Memory B cell (primary cell): ENCODE results near the gene RASSF5.

Experiments
- ATAC-seq: fragments of 150-1000 bp; cut with Tn5 transposase; 2 replicates; pipeline ENCODE4 v1.10.0; 2021; ENCODE audit warnings: low read depth, mild to moderate bottlenecking, moderate library complexity
- DNase-seq, 2 donors: peaks; one replicate each; pipeline ENCODE4 v3.0.0; 2022; ENCODE audit warnings: low spot score in 2 of 2
- H3K27ac Mint-ChIP-seq: one replicate; pipeline ENCODE4 v1.8.0; 2022; ENCODE audit warnings: mild to moderate bottlenecking, moderate library complexity, mixed read lengths
- H3K27me3 Mint-ChIP-seq: one replicate; pipeline ENCODE4 v1.8.0; 2022; ENCODE audit warnings: mixed read lengths
- H3K36me3 Mint-ChIP-seq: one replicate; pipeline ENCODE4 v1.8.0; 2022; ENCODE audit warnings: mild to moderate bottlenecking, mixed read lengths
- H3K4me1 Mint-ChIP-seq: one replicate; pipeline ENCODE4 v1.8.0; 2022; ENCODE audit warnings: mixed read lengths
- H3K4me3 Mint-ChIP-seq: one replicate; pipeline ENCODE4 v1.8.0; 2022; ENCODE audit warnings: mild to moderate bottlenecking, moderate library complexity, mixed read lengths
- H3K9me3 Mint-ChIP-seq: one replicate; pipeline ENCODE4 v1.8.0; 2022; ENCODE audit warnings: mixed read lengths

RASSF5 gene

GRCh38 chr1:206544562-206545257, 37.4 kb downstream of the RASSF5 start:
- Mint-ChIP-seq H3K9me3 (no peaks in the 10 kb centered on the region), H3K27me3 (no peaks in the 10 kb centered on the region), H3K36me3 (no peaks in the 10 kb centered on the region), H3K27ac (no peak overlapping the region), H3K4me1 (peaks cover 2% of the 10 kb centered on the region), H3K4me3 (no peak overlapping the region)
- DNase-seq (peak; percentile 85 to 90), ATAC-seq (peak; percentile 94)

GRCh38 chr1:206545351-206545750, 38.0 kb downstream of the RASSF5 start:
- Mint-ChIP-seq H3K4me3 (no peak overlapping the region), H3K27me3 (no peaks in the 10 kb centered on the region), H3K36me3 (no peaks in the 10 kb centered on the region), H3K27ac (no peak overlapping the region), H3K9me3 (no peaks in the 10 kb centered on the region), H3K4me1 (peaks cover 2% of the 10 kb centered on the region)
- DNase-seq (no peak), ATAC-seq (peak; percentile 14)

- no peak overlapping the region for H3K4me3 Mint-ChIP-seq
Observed at GRCh38 chr1:206547104-206547503, 39.8 kb downstream of the RASSF5 start.

GRCh38 chr1:206550446-206550845, 43.1 kb downstream of the RASSF5 start:
- no peak overlapping the region for H3K27ac Mint-ChIP-seq
- H3K4me1 Mint-ChIP-seq, result peaks cover 9% of the 10 kb centered on the region
- H3K9me3 Mint-ChIP-seq, result no peaks in the 10 kb centered on the region

More at GRCh38 chr1:206547104-206547503, 39.8 kb downstream of the RASSF5 start:
- no peak for DNase-seq
- no peaks in the 10 kb centered on the region for H3K27me3 Mint-ChIP-seq
- H3K27ac Mint-ChIP-seq, result no peak overlapping the region
- H3K9me3 Mint-ChIP-seq, result no peaks in the 10 kb centered on the region
- H3K4me1 Mint-ChIP-seq, result peaks cover 3% of the 10 kb centered on the region
- H3K36me3 Mint-ChIP-seq, result no peaks in the 10 kb centered on the region
- ATAC-seq, result no peak

GRCh38 chr1:206551296-206551985, 44.1 kb downstream of the RASSF5 start:
- H3K27ac Mint-ChIP-seq, result no peak overlapping the region
- peaks cover 16% of the 10 kb centered on the region for H3K4me1 Mint-ChIP-seq
- DNase-seq (no peak), ATAC-seq (no peak)
- H3K27me3 Mint-ChIP-seq, result no peaks in the 10 kb centered on the region
- no peaks in the 10 kb centered on the region for H3K36me3 Mint-ChIP-seq
- H3K4me3 Mint-ChIP-seq, result no peak overlapping the region
- H3K9me3 Mint-ChIP-seq, result no peaks in the 10 kb centered on the region

More at GRCh38 chr1:206550446-206550845, 43.1 kb downstream of the RASSF5 start:
- Mint-ChIP-seq H3K36me3 (no peaks in the 10 kb centered on the region), H3K27me3 (no peaks in the 10 kb centered on the region), H3K4me3 (no peak overlapping the region)
- no peak for ATAC-seq
- DNase-seq, result no peak

- no peaks in the 10 kb centered on the region for H3K27me3 Mint-ChIP-seq
- H3K9me3 Mint-ChIP-seq, result no peaks in the 10 kb centered on the region
- H3K4me3 Mint-ChIP-seq, result no peak overlapping the region
- no peak for DNase-seq
- peaks cover 18% of the 10 kb centered on the region for H3K4me1 Mint-ChIP-seq
- peak overlapping the region; percentile 6 for H3K27ac Mint-ChIP-seq
- peak; percentile 49 for ATAC-seq
- H3K36me3 Mint-ChIP-seq, result no peaks in the 10 kb centered on the region
Observed at GRCh38 chr1:206551986-206552326, 44.6 kb downstream of the RASSF5 start.

GRCh38 chr1:206554211-206554610, 46.9 kb downstream of the RASSF5 start:
- Mint-ChIP-seq H3K36me3 (no peaks in the 10 kb centered on the region), H3K4me3 (no peak overlapping the region), H3K9me3 (no peaks in the 10 kb centered on the region), H3K4me1 (peaks cover 23% of the 10 kb centered on the region), H3K27me3 (no peaks in the 10 kb centered on the region), H3K27ac (peak overlapping the region; percentile 97)
- no peak for ATAC-seq
- no peak for DNase-seq

- DNase-seq, result no peak
- H3K27ac Mint-ChIP-seq, result peak overlapping the region; percentile 97
- H3K4me1 Mint-ChIP-seq, result peaks cover 29% of the 10 kb centered on the region
Observed at GRCh38 chr1:206554701-206555472, 47.6 kb downstream of the RASSF5 start.

GRCh38 chr1:206555473-206555935, 48.2 kb downstream of the RASSF5 start:
- H3K4me3 Mint-ChIP-seq, result peak overlapping the region; percentile 22
- H3K27ac Mint-ChIP-seq, result peak overlapping the region; percentile 97
- DNase-seq (no peak), ATAC-seq (peak; percentile 30)
- H3K27me3 Mint-ChIP-seq, result no peaks in the 10 kb centered on the region
- H3K9me3 Mint-ChIP-seq, result no peaks in the 10 kb centered on the region
- peaks cover 32% of the 10 kb centered on the region for H3K4me1 Mint-ChIP-seq
- no peaks in the 10 kb centered on the region for H3K36me3 Mint-ChIP-seq

More at GRCh38 chr1:206554701-206555472, 47.6 kb downstream of the RASSF5 start:
- no peaks in the 10 kb centered on the region for H3K9me3 Mint-ChIP-seq
- ATAC-seq, result no peak
- no peaks in the 10 kb centered on the region for H3K27me3 Mint-ChIP-seq
- H3K4me3 Mint-ChIP-seq, result peak overlapping the region; percentile 22
- H3K36me3 Mint-ChIP-seq, result no peaks in the 10 kb centered on the region

GRCh38 chr1:206556047-206556749, 48.9 kb downstream of the RASSF5 start:
- peaks cover 34% of the 10 kb centered on the region for H3K4me1 Mint-ChIP-seq
- DNase-seq (no peak), ATAC-seq (peak; percentile 1)
- H3K27ac Mint-ChIP-seq, result peak overlapping the region; percentile 97
- H3K4me3 Mint-ChIP-seq, result peak overlapping the region; percentile 99
- no peaks in the 10 kb centered on the region for H3K9me3 Mint-ChIP-seq
- H3K36me3 Mint-ChIP-seq, result no peaks in the 10 kb centered on the region
- H3K27me3 Mint-ChIP-seq, result no peaks in the 10 kb centered on the region

GRCh38 chr1:206556750-206557635, 49.7 kb downstream of the RASSF5 start:
- peaks cover 2% of the 10 kb centered on the region for H3K36me3 Mint-ChIP-seq
- peak overlapping the region; percentile 99 for H3K4me3 Mint-ChIP-seq
- peak; percentile 81 to 82 for DNase-seq
- no peaks in the 10 kb centered on the region for H3K27me3 Mint-ChIP-seq
- peak overlapping the region; percentile 97 for H3K27ac Mint-ChIP-seq
- H3K9me3 Mint-ChIP-seq, result no peaks in the 10 kb centered on the region
- H3K4me1 Mint-ChIP-seq, result peaks cover 36% of the 10 kb centered on the region
- peak; percentile 75 for ATAC-seq

- H3K27me3 Mint-ChIP-seq, result no peaks in the 10 kb centered on the region
- no peaks in the 10 kb centered on the region for H3K9me3 Mint-ChIP-seq
- ATAC-seq, result peak; percentile 36
- H3K36me3 Mint-ChIP-seq, result peaks cover 6% of the 10 kb centered on the region
- peak overlapping the region; percentile 99 for H3K4me3 Mint-ChIP-seq
- peak overlapping the region; percentile 97 for H3K27ac Mint-ChIP-seq
- peaks cover 37% of the 10 kb centered on the region for H3K4me1 Mint-ChIP-seq
- peak in 1 of 2 donors; percentile 42 for DNase-seq
Observed at GRCh38 chr1:206557636-206558473, 50.5 kb downstream of the RASSF5 start.
